Muscle of back (tissue), 13 donors: ENCODE data around the gene ITPRID2. TPM values are rescaled to one million over a fixed set of nuclear protein-coding genes. Genes with fewer than 3 reads are reported as not detected.

Experiments
- DNase-seq, 3 donors: peaks; one replicate each; pipeline versions ENCODE4 v3.0.0 to v3.0.0-alpha.2; 2013
- long read RNA-seq, 9 donors: transcript quantifications; one replicate each; lab custom pipeline, GENCODE V29; 2026
- polyA plus RNA-seq, 10 donors: library from polyadenylated mRNA; unstranded; fragments of 120-200 nt; gene quantifications; one replicate each; pipeline ENCODE4 v1.2.1, GENCODE V29; 2013; ENCODE audit not compliant: insufficient read length in 10 of 10

The ITPRID2 gene
- 10 to 100 TPM; 41.9 to 86.0 (median 64.9) TPM for polyA plus RNA-seq
- long read RNA-seq, donor 1, full-length matches to known transcripts: 3 of 9 reads
- long read RNA-seq, donor 1, partial matches to known transcripts: 6 of 9 reads
- long read RNA-seq, donor 1, other reads (novel, unspliced or antisense): 0 of 9 reads
- long read RNA-seq, donor 2, full-length matches to known transcripts: 4 of 4 reads
- long read RNA-seq, donor 2, partial matches to known transcripts: 0 of 4 reads
- long read RNA-seq, donor 2, other reads (novel, unspliced or antisense): 0 of 4 reads
- long read RNA-seq, donor 3: 0 reads
- long read RNA-seq, donor 4, full-length matches to known transcripts: 2 of 8 reads
- long read RNA-seq, donor 4, partial matches to known transcripts: 6 of 8 reads
- long read RNA-seq, donor 4, other reads (novel, unspliced or antisense): 0 of 8 reads
- long read RNA-seq, donor 5, full-length matches to known transcripts: 3 of 21 reads
- long read RNA-seq, donor 5, partial matches to known transcripts: 18 of 21 reads
- long read RNA-seq, donor 5, other reads (novel, unspliced or antisense): 0 of 21 reads
- long read RNA-seq, donor 6, partial matches to known transcripts: 0 of 2 reads
- long read RNA-seq, donor 6, other reads (novel, unspliced or antisense): 0 of 2 reads
- long read RNA-seq, donor 7, partial matches to known transcripts: 11 of 13 reads
- long read RNA-seq, donor 7, other reads (novel, unspliced or antisense): 0 of 13 reads
- long read RNA-seq, donor 8, full-length matches to known transcripts: 4 of 22 reads
- long read RNA-seq, donor 8, partial matches to known transcripts: 18 of 22 reads
- long read RNA-seq, donor 8, other reads (novel, unspliced or antisense): 0 of 22 reads
- long read RNA-seq, donor 9, full-length matches to known transcripts: 2 of 2 reads
- long read RNA-seq, donor 9, partial matches to known transcripts: 0 of 2 reads
- long read RNA-seq, donor 9, other reads (novel, unspliced or antisense): 0 of 2 reads

DNA sequence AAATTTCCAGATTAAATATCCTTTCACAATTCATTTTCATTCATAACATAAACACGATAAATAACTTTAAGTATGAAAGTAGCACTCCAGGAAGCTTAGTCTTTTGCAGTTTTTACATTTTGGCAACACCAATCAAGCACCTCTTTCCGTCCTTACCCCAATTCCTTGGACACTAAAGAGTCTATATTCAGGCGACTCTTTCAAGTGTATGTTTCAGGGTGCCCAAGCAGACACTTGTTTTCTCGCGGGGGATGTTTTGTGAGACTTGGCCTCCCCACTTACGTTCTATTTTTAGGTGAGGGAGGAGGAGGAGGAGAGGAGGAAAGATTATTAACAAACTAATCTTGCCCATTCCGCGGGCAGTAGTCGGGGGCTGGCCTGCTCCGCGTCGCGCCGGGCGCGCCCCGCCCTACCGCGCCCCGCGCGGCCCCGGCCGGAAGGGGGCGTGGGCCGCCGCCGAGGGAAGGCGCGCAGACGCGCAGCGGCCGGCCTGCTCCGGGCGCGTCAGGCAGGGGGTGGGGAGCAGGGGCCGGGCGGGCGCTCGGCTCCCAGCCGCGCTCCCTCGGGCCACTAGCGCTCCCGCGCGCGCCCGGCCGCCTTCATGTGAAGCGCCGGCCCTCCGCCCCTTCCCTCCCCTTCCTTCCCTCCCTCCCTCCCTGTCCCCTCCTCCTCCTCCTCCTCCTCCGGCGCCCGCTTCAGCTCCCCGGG, at the start of gene ITPRID2:
Gene ITPRID2, plus strand, starts transcription at position 473 of the 708 bp plus-strand sequence. CDS start 337 bp downstream, outside the sequence.
- peak; percentile 84 to 92 (median 89) for DNase-seq

- DNase-seq: no peak
Measured at GRCh38 chr2:181844551-181845290, 46.8 kb upstream of the ITPRID2 start.

DNA sequence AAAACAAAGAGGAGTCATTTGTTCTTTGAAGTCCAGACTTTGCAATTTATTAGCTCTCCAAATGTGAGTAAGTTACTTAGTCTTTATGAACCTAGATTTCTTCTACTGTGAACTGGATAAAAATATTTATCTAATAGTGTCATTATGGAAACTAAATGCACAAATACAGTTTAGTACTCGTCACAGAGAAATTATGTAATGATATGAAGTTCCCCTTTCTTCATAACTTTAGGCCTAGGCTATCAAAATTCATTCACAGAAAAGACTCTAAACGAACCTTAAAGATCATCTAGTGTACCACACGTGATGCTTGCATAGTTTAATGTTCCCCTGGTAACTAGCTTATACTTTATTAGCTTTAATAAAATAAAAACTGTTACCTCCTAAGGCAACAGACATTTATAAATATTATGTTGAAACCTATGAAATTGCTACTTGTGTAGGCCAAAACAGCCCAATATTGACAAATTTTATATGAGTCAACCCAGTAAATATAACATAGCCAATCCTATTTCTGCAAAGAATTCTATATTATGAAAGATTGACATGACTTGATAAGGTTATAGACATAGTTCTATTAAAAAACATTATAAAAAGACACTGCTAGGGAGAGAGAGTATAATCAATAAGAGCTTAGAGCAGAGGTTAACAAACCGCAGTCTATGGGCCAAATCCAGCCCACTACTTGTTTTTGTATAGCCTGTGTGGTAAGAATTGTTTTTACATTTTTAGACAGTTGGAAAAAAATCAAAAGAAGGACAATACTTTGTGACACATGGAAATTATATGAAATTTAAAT, 44.9 kb upstream of the ITPRID2 start:
- no peak for DNase-seq

DNA sequence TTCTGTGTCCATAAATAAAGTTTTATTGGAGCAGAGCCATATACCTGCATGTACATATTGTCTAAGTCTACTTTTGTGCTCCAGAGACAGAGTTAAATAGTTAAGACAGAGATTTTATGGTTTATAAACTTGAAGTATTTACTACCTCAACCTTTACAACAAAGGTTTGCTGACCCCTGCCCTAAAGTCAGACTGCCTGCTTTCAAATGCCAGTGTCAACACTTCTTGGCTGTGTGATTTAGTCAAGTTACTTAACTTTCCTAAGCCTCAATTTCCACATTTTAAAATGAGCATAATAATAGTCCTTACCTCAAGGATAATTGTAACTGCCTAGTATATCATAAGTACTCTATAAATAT, 44.4 kb upstream of the ITPRID2 start:
- peak in 1 of 3 donors; percentile 3 for DNase-seq

- peak; percentile 11 to 68 (median 22) for DNase-seq
Measured at GRCh38 chr2:181847702-181848101, 43.8 kb upstream of the ITPRID2 start.

DNA sequence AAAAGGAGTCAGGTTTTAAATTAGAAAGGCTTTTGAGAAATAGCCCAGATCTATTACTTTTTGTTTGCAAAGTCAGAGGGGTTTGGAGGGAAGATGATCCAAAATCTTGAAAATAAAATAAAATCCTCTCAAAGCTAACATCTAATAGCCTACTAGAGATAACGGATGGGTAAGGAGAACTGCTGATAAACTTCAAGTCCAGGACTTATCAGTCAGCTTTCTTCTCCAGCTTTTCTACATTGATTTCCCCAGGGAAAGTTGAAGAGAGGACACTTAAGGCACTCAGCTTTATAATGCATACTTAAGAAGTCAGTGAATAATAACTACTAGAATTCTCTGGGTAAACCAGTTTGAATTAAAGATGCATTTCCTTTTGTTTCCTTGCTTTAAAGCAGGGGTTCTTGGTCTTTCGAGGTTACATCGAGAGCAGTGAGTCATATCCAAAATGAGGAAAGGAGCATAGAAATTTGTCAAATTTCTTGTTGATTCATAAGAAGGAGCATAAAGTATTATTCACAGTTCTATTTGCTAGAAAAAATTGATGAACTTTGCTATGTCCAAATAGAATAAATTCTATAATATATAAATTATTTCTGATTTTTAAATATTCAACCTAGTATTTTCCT, 43.2 kb upstream of the ITPRID2 start:
- peak in 1 of 3 donors; percentile 18 for DNase-seq

DNA sequence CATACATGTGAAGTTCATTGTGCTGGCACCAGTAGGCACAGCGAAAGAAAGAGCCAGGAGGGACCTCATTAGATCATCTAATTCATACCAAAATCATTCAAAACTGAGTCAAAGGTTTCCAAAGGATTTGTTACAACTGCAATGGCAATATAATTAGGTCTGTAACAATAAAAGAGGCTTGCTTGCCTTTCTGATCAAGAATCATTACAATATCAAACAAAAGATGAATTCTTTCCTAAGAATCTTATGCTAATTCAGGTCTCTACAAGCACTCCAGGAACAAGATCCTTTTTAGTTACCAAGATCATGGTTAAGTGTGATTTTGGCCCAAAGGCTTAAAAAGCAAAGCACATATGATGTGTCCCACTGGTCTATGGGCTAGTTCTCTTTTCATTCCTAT, 41.9 kb upstream of the ITPRID2 start:
- DNase-seq: no peak

GRCh38 chr2:181850936-181851560, 40.5 kb upstream of the ITPRID2 start:
- DNase-seq: peak in 1 of 3 donors; percentile 10

DNA sequence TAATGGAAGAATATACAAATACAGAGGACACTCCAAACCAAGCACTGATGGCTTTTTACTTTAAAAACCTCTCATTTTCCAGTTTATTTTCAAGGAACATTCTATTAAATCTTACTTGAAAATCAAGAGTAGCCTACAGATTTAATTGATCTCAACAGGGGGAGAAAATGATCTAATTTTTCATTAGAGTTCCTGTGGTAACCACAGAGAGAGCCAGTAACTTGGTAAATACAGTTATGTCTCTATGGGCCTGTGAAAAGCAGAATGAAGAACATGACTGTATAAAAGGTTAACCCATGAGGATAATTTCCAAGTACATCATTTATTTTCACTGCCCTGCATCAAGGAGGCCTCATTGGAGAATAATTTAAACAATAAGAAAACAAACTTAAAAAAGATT, 39.8 kb upstream of the ITPRID2 start:
- no peak for DNase-seq

GRCh38 chr2:181853696-181854095, 37.8 kb upstream of the ITPRID2 start:
- no peak for DNase-seq

DNA sequence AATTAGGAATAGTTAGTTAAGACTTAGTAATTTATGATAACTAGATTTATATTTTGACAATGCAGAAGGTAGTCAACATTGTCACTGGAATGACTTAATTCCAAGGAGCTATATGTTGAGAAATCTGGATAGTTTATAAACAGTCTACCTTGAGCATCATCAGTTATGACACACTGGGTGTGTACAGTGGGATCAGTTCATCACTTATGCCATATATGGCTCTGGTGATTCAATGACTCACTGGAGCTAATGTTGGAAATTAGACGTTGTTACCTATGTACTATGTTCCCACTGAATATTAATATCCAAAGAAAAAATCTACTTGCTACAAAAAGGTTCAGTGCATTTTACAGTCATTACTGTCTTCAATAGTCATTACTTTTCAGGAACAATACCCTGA, 34.0 kb upstream of the ITPRID2 start:
- DNase-seq: no peak

DNA sequence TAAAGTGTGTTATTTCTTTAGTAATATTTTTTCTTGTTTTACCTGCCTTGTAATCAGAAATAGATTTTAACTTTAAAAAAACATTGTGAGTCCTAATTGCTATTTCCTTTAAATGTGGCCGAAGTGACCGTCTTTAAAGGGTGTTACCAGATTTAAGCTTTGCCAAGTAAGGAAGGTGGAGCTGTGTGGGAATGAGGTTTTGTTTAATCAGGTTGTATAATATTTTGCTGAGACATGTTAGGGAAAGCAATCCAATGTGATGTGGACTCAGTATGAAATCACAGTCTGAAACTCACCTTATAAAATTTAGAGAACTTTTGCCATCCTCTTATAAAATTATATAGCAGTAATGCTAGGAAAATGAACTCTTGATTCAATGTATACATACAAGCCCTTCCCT, 32.9 kb upstream of the ITPRID2 start:
- DNase-seq: no peak

- DNase-seq: no peak
Measured at GRCh38 chr2:181859123-181859522, 32.4 kb upstream of the ITPRID2 start.

DNA sequence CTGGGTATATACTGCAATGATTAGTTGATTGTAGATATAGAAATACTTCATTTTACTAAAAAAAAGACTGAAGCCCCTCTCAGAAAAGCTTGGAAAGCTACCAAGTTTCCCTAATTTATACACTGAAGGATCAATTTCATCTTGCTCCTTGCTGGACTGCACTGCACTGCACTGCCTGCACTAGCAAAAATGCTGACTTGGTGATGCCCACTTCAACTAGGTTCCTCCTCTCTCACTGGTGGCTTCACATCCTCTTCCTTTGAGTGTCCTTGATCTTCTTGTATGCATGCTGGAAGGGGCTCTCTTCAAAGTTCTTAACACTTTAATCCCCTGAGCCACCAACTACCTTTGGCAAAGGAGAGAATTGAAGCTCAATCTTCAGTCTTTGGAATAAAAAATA, 31.7 kb upstream of the ITPRID2 start:
- no peak for DNase-seq

DNA sequence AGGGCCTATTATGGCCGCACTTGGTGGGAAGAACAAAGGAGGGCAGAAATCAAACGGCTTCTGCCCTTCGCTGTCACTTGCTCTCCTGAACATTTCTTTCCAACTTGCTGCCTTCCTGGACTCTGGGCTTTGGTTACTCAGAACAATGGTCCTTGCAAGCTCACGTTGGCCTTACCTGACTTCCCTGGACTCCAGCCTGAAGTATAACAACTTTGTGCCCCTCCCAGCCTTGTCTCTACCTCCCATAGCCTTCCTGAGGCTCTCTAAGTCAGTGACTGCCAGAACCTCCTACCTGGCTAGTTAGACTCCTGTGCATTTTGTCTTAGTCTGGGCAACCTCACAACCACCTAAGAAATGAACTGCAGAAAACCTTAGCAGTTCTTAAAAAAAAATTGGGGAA, 30.2 kb upstream of the ITPRID2 start:
- no peak for DNase-seq

DNA sequence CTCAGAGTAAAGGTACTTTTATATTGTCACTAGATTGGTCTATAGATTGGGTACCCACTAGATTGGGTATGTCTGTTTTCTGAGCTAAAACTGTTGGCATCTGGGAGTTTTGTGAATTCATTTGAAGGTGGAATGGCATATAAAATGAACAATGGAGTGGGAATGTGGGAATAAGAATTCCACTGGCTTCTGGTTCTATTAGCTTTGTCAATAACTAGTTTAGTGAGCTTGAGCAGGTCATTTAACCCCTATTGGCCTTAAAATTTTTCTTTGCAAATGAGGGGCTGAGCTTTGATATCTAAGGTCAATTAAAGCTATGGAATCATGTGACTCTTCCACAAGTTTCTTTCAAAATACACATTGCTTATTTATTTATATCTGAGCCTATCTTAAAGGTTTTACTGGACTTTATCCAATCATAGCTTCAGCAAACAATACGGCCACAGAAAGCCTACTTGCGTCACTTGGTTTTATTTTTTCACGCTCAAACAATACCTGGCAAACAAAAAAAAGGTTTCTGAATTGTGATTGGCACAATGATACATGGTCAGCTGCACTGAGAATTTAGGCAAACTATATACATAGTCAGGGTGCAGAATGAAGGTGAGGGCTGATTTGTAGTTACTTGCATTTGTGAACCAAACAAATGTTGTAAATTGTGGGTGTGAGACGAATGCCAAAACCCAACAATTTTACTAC, 28.8 kb upstream of the ITPRID2 start:
- DNase-seq: no peak

GRCh38 chr2:181872178-181872577, 19.4 kb upstream of the ITPRID2 start:
- no peak for DNase-seq

GRCh38 chr2:181876614-181877063, 14.9 kb upstream of the ITPRID2 start:
- DNase-seq: no peak
